Epithelial cell of esophagus (primary cell): ENCODE results near the gene LRRC7.
A peak's percentile ranks its signal among the peaks of the same experiment; 100 is the strongest.

Experiments
- DNase-seq: peaks from one replicate; pipeline ENCODE4 v3.0.0; 2010; ENCODE audit warnings: low read depth
- H3K4me3 ChIP-seq: 2 replicates; pipeline ENCODE4 v1.5.1; 2011; ENCODE audit warnings: mild to moderate bottlenecking, low read length, control low read depth
- CTCF ChIP-seq: IDR thresholded peaks from 2 replicates; pipeline ENCODE4 v1.5.1; 2011; ENCODE audit warnings: low read depth, mild to moderate bottlenecking, low read length, control low read depth, inconsistent platforms; ENCODE audit not compliant: insufficient read depth; ENCODE audit errors: missing control alignments

The LRRC7 gene

GRCh38 chr1:69852151-69852550, 284.4 kb downstream of the LRRC7 start:
- no peak for TF ChIP-seq CTCF
- DNase-seq = no peak
- H3K4me3 ChIP-seq = no peak overlapping the region

GRCh38 chr1:69852706-69853105, 285.0 kb downstream of the LRRC7 start:
- H3K4me3 ChIP-seq = no peak overlapping the region
- TF ChIP-seq CTCF = no peak
- DNase-seq = no peak

GRCh38 chr1:69858534-69858933, 290.8 kb downstream of the LRRC7 start:
- no peak for TF ChIP-seq CTCF
- H3K4me3 ChIP-seq = no peak overlapping the region
- no peak for DNase-seq

- H3K4me3 ChIP-seq = no peak overlapping the region
- TF ChIP-seq CTCF = no peak
- DNase-seq = no peak
These were observed 293.9 kb downstream of the LRRC7 start for GRCh38 chr1:69861641-69862040.

GRCh38 chr1:69862906-69863305, 295.2 kb downstream of the LRRC7 start:
- peak; percentile 5 for DNase-seq
- H3K4me3 ChIP-seq = no peak overlapping the region
- no peak for TF ChIP-seq CTCF

- TF ChIP-seq CTCF = no peak
- H3K4me3 ChIP-seq = no peak overlapping the region
- no peak for DNase-seq
These were observed 296.0 kb downstream of the LRRC7 start for GRCh38 chr1:69863704-69864103.

GRCh38 chr1:69871412-69871811, 303.7 kb downstream of the LRRC7 start:
- H3K4me3 ChIP-seq = no peak overlapping the region
- no peak for DNase-seq
- TF ChIP-seq CTCF = no peak
